HG02759 (cell line): ENCODE data around the gene SHPK.

Experiments
- ATAC-seq: cut with Tn5 transposase; IDR thresholded peaks from one replicate; pipeline ENCODE4 v1.9.1; 2021; ENCODE audit warnings: mild to moderate bottlenecking, moderate library complexity; ENCODE audit not compliant: unreplicated experiment

The SHPK gene

GRCh38 chr17:3559270-3559645 lies 76.8 kb downstream of the SHPK start:
- ATAC-seq: no peak

- ATAC-seq: peak; percentile 80
Measured at GRCh38 chr17:3558603-3559269, 77.3 kb downstream of the SHPK start.
